RWPE1 (cell line): ENCODE data around the gene COL16A1.

Experiments used
- CTCF ChIA-PET: fragments of 350-600 bp; sonication (Branson Sonifier 250); formaldehyde crosslinking; extraction: SDS; loops from one replicate; lab custom pipeline; 2021; lab: Yijun Ruan, JAX
- POLR2A ChIA-PET: fragments of 400-600 bp; formaldehyde crosslinking; extraction: SDS; loops from one replicate; lab custom pipeline; 2020; ENCODE audit warnings: antibody characterized with exemption; ENCODE audit not compliant: low non-redundant PET; lab: Yijun Ruan, JAX
- DNase-seq: peaks from one replicate; pipeline ENCODE4 v3.0.0; 2012; ENCODE audit warnings: low spot score
- H3K27ac ChIP-seq: fragments of 450-650 bp; 2 replicates; pipeline ENCODE4 v1.5.1; 2017
- CTCF ChIP-seq: fragments of 450-650 bp; conservative IDR thresholded peaks from 2 replicates; pipeline ENCODE4 v1.5.1; 2017; ENCODE audit warnings: low read depth, mild to moderate bottlenecking

Gene COL16A1

GRCh38 chr1:31657020-31657804 is 46.6 kb downstream of the COL16A1 start:
- no peak for DNase-seq
- CTCF ChIA-PET: interaction anchor here (2.3 kb wide), 1 partner anchor 13 kb away, joined by 5 read pairs; no protein-coding TSS in a partner anchor
- POLR2A ChIA-PET: no interaction called here
- TF ChIP-seq CTCF: no peak
- H3K27ac ChIP-seq: peak overlapping the region; percentile 43

- ChIA-PET CTCF (no interaction called here), POLR2A (no interaction called here)
- no peak for DNase-seq
- H3K27ac ChIP-seq: peak overlapping the region; percentile 37
- no peak for TF ChIP-seq CTCF
Observed at GRCh38 chr1:31655756-31656155, 48.1 kb downstream of the COL16A1 start.

- CTCF ChIA-PET: interaction anchor here (0.6 kb wide), 1 partner anchor 42 kb away, joined by 3 read pairs; no protein-coding TSS in a partner anchor
- no peak for TF ChIP-seq CTCF
- peak overlapping the region; percentile 37 for H3K27ac ChIP-seq
- no peak for DNase-seq
- POLR2A ChIA-PET: no interaction called here
Observed at GRCh38 chr1:31655104-31655503, 48.7 kb downstream of the COL16A1 start.

GRCh38 chr1:31654474-31654776 is 49.4 kb downstream of the COL16A1 start:
- ChIA-PET POLR2A (no interaction called here), CTCF (no interaction called here)
- H3K27ac ChIP-seq: no peak overlapping the region; the same call in 1 of the 2 replicates
- TF ChIP-seq CTCF: no peak
- no peak for DNase-seq

- H3K27ac ChIP-seq: peak overlapping the region; percentile 26
- POLR2A ChIA-PET: no interaction called here
- no peak for TF ChIP-seq CTCF
- no peak for DNase-seq
- CTCF ChIA-PET: no interaction called here
Observed at GRCh38 chr1:31653717-31654473, 49.9 kb downstream of the COL16A1 start.

- DNase-seq: no peak
- no peak overlapping the region; the same call in 1 of the 2 replicates for H3K27ac ChIP-seq
- ChIA-PET POLR2A (no interaction called here), CTCF (interaction anchor here (1.4 kb wide), 1 partner anchor 27 kb away, joined by 4 read pairs; no protein-coding TSS in a partner anchor)
- no peak for TF ChIP-seq CTCF
Observed at GRCh38 chr1:31652891-31653499, 50.8 kb downstream of the COL16A1 start.
